ENCODE data around the gene PLPPR2.
"Not testable (repeated sequence)": the region's sequence is repeated elsewhere in the genome, so short reads cannot be mapped to it uniquely, and the experiment has no call there.

PLPPR2 gene

DNA sequence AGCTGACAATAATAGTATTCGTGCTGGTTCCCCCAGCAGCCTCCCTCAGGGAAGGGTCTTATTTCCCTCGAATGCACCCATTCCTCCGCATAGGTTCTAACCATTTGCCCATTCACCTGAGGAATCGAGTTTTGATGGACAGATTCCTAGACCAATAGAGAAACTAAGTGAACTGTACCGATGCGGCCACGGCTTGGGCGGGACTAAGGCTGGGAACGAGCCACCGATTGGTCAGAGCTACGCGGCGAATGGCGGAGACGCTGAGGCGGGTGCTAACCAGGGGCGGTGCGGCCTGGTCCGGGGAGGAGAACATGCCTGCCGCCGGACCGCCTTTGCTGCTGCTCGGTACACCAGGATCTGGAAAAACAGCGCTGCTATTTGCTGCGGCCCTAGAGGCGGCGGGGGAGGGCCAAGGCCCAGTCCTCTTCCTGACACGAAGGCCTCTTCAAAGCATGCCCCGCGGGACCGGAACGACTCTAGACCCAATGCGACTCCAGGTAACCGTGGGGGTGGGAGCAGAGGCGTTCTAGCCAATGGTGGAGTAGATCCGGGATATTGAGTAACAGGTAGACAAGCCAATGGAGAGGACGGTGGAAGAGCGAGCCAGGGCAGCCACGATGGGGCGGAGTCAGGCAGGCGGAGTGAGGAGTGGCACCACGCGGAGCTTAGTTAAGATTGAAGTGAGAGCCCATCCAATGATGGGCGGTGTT is 19.4 kb downstream of the PLPPR2 start, which contains the start of gene SWSAP1:
Gene SWSAP1, plus strand, starts transcription at position 234 of the 710 bp plus-strand sequence. Its CDS starts 15 bp downstream, at position 249.
- DNase-seq = peak; percentile 97

DNA sequence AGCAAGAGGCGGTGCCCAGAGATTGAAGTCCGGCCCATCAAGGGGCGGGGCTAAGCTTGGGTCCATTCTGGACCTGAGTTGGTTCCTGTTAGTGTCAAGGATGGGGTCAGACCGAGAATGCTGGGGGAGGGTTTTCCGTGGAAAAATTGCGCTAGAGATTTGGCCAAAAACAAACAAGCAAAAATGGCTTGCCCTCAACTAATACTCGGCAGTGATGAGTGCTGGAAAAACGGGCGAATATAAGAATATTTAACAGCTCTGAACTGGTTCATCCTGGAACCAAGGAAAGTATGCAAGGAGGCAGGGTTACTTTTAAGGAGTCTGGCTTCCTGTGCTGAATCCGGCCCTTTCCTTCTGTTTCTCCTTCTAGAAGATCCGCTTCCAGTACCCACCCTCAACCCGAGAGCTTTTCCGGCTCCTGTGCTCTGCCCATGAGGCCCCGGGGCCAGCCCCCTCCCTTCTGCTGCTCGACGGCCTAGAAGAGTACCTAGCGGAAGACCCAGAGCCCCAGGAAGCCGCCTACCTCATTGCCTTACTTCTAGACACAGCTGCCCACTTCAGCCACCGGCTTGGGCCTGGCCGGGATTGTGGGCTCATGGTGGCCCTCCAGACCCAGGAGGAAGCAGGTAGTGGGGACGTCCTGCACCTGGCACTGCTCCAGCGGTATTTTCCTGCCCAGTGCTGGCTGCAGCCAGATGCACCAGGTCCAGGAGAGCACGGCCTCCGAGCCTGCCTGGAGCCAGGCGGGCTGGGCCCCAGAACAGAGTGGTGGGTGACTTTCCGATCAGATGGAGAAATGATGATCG is 20.1 kb downstream of the PLPPR2 start:
- peak; percentile 67 for DNase-seq

- DNase-seq = peak; percentile 26
These were observed 22.0 kb downstream of the PLPPR2 start for GRCh38 chr19:11377237-11377636.

GRCh38 chr19:11377756-11378155 is 22.5 kb downstream of the PLPPR2 start:
- no peak for DNase-seq

GRCh38 chr19:11378319-11379189 is 23.3 kb downstream of the PLPPR2 start:
- peak; percentile 22 for DNase-seq

- DNase-seq = not testable (repeated sequence)
These were observed 24.1 kb downstream of the PLPPR2 start for GRCh38 chr19:11379269-11379845.

DNA sequence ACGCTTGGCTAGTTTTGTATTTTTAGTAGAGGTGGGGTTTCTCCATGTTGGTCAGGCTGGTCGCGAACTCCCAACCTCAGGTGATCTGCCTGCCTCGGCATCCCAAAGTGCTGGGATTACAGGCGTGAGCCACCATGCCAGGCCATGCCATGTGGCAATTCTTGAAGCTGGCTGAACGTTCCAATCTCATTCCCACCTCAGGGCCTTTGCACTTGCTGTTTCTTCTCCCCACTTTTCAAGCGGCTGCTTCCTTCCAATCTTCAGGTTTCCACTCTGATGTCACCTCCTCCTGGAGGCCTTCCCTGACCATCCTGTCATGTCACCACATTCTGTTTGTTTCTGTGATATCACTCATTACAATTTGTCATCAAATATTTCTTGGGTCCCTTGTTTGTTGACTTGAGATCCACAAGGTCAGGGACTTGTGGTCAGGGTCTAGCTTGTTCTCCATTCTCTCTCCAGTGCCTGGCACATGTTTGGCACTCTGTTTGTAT is 24.7 kb downstream of the PLPPR2 start:
- no peak for DNase-seq

DNA sequence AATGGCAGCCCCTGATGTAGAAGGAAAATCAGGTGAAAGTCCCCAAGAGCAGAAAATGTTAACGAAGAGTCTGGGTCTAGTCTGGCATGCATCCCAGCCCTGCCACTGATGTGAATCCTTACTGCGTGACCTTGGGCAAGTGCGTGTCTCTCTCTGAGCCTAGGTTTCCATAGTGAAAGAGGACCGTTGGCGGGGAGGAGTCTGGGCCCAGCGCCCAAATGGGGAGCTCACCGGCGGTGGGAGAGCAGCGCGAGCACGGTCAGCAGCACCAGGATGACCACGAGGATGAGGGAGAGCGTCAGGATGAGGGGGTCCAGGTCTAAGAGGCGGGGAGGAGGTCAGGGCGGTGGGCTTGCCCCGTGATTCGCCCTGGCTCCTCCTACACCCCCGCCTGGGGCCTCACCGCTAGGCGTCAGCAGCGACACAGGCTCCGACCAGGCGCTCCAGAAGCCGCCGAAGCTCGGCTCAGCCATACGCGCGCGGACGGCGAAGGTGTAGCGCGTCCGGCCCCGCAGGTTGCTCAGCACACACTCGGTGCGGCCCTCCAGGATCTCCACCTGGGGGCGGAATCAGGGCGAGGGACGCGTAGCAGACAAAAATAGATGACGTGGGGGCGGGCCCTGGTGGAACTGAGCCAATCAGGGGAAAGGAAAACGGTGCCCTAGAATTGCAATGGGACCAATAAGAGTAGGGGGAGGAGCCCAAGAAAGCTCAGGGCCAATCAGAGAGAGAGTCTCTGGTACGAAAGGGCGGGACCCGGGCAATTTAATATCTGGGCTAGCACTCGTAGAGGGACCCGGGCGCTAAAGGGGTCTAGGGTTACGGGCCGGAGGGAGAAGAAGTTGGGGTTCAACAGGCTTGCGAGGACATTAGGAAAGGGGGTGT is 25.7 kb downstream of the PLPPR2 start:
- DNase-seq = peak; percentile 96

DNA sequence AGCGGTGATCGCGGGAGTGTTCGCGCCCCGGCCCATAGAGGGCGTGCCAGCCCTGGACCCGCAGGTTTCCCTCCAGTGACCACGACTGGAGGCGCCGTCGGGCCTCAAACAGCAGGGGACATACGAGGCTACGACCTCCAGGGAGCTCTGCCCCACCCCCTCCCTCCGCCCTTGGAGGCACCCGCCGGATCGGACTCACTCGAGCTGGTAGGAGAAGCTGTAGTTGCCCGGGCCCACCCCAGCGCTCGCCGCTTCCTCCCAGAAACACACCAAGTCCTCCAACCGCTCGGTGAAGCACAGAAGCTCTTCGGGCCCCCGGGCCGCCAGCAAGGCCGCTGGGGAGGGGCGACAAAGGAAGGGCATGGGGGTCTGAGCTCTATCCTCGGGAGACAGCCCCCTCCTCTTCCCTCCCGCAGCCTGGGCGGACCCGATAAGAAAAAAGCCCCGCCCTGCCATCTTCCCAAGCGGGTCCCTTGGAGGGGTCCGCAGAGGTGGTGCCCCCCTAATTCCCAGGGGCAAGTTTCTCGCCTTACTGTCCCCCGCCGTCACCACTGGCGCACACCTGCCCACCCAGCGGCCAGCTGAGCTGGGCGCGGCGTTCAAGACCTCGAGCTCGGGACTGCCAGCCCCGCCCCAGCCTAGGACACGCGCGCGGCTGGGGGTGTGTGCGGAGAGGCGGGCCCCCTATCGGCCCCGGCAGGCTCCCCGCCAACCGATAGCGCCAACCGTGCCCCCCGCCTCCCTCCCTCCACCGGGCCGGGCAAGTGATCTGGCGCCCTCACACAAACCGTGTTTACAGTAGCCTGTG is 27.9 kb downstream of the PLPPR2 start:
- DNase-seq = peak; percentile 38

DNA sequence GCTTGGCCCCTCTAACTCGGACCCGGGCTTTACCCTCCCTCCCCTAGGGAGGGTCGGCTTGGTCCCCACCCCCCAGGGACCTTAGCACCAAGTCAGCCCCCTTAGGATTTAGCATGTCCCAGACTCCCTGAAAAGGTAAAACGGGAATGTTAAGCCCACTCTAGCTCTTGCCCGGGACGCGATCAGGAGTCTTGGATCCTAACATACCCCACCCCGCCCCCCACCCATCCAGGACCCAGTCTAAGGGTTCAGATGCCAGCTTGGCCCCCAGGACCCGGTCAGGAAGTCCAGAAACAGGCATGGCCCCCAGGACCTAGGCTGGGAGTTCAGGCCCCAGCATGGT is 28.4 kb downstream of the PLPPR2 start:
- no peak for DNase-seq

DNA sequence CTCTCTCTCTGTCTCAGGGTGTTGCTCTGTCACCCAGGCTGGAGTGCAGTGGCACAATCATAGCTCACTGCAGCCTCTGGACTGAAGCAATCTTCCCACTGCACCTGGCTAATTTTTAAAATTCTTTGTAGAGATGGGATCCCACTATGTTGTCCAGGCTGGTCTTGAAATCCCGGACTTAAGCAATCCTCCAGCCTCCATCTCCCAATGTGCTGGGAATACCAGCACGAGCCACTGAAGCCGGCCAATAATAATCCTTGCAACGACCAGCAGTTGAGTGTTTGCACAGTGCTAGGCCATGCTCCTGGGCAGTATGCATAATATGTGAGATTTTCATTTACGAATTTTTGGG is 29.5 kb downstream of the PLPPR2 start:
- no peak for DNase-seq

GRCh38 chr19:11387162-11388034 is 32.2 kb downstream of the PLPPR2 start:
- no peak for DNase-seq

GRCh38 chr19:11390359-11390758 is 35.1 kb downstream of the PLPPR2 start:
- DNase-seq = no peak

GRCh38 chr19:11390933-11391680 is 35.9 kb downstream of the PLPPR2 start:
- no peak for DNase-seq

GRCh38 chr19:11397089-11397610 is 41.9 kb downstream of the PLPPR2 start:
- no peak for DNase-seq

- no peak for DNase-seq
These were observed 44.4 kb downstream of the PLPPR2 start for GRCh38 chr19:11399667-11400066.

- DNase-seq = no peak
These were observed 45.6 kb downstream of the PLPPR2 start for GRCh38 chr19:11400798-11401197.

DNA sequence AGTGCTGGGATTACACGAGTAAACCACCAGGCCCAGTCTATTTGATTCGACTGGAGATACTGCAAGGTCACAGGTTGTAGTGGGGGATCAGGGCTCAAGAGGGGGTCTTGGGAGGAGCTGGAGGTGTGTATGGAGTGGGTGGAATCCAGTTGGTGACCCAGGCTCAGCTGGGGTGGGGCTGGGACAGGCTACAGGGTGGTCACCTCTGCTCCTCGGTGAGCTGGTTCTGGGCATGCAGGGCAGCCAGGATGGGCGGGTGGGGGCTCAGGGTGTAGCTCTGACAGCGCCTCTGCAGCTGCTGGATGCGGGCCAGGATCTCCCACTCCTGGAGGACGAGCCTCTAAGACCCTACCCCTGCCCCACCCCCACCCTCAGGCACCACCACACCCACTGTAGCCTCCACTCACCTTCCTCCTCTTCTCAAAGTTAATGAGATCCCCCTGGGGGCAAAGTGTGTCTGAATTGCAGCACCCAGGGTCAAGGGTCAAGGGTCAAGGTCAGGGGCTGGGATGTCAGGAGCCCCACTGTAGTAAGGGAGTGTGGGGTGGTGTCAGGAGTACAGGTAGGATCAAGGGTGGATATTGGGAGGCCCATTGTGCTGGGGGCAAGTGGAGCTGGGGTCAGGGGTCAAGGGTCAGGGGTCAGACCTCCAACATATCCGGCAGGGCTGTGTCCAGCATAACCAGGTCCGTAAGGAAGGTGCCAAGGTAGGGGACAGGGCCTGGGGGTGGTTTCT is 46.7 kb downstream of the PLPPR2 start:
- no peak for DNase-seq
